ENCODE results near the gene ZNF668. TPM values are rescaled to one million over a fixed set of nuclear protein-coding genes. Genes with fewer than 3 reads are reported as not detected.

Gene ZNF668
- total RNA-seq, 3 donors from 2014 or later (not counting 1 experiment from before 2014, with no cell fraction given), result 11.0 to 27.4 (median 22.6) TPM

DNA sequence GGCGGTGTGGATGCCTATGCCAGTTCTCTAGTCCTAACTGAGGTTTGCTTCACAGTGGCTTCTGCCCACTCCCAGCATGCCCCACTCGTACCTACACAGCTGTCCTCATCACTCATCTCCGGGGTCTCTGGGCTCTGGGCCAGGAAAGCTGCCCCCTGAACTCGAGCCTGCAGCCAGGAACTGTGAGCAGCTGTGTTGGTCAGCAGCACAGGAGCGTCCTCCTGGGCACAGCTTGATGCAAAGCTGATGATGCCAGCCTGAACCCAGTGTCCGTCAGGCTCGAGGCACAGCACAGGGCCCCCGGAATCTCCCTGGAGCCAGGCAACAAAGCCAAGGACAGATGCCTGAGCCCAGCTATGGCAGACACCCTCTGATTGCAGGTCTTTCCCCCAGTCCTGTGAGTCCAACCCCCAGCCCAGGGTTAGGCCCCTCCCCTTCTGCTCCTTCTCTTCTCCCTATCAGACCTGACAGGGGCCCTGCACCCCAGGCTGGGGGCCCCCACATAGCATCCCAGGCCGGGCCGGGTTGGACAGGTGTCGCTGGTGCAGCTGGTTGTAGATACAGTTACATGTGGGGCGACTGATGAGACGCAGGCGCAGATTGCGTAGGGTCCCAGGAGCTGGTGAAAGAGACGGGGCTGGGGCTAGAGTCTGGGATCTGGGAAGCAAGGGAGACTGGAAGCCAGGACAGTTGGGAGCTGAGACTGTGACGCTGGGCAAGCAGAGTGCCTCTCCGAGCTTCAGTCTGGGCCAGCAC lies 12.0 kb upstream of the ZNF668 start:
- H3K9me3 ChIP-seq (ENCODE audit: control insufficient read depth, insufficient read depth, low read length), result no peaks in the 10 kb centered on the region
- peaks cover 52% of the 10 kb centered on the region for H3K36me3 ChIP-seq (ENCODE audit: control insufficient read depth, insufficient read depth, low read length)
- no peaks in the 10 kb centered on the region for H3K27me3 Mint-ChIP-seq (ENCODE audit: low read depth in 2 of 2)
- ATAC-seq, result no peak
- no peaks in the 10 kb centered on the region for H3K27me3 ChIP-seq (ENCODE audit: control insufficient read depth, insufficient read depth, low read length)
- H3K27ac ChIP-seq (ENCODE audit: low read length), result no peak overlapping the region
- H3K9me3 Mint-ChIP-seq, result no peaks in the 10 kb centered on the region
- H3K36me3 Mint-ChIP-seq, result no peaks in the 10 kb centered on the region
- peaks cover 11% of the 10 kb centered on the region for H3K4me1 ChIP-seq (ENCODE audit: control insufficient read depth, insufficient read depth, low read length)
- H3K4me3 Mint-ChIP-seq, result no peak overlapping the region
- no peak overlapping the region for H3K27ac Mint-ChIP-seq
- peaks cover 6 to 26% of the 10 kb centered on the region in 2 donors for H3K4me1 Mint-ChIP-seq
- intact Hi-C loops (cut with micrococcal nuclease), result no loop called here
- WGBS (ENCODE audit: insufficient coverage), result 95% methylated on average over 18 of the region's 18 CpGs
- no peak overlapping the region for H3K4me3 ChIP-seq (ENCODE audit: low read length)
- DNase-seq, result no peak
- TF ChIP-seq, protein P1, sequence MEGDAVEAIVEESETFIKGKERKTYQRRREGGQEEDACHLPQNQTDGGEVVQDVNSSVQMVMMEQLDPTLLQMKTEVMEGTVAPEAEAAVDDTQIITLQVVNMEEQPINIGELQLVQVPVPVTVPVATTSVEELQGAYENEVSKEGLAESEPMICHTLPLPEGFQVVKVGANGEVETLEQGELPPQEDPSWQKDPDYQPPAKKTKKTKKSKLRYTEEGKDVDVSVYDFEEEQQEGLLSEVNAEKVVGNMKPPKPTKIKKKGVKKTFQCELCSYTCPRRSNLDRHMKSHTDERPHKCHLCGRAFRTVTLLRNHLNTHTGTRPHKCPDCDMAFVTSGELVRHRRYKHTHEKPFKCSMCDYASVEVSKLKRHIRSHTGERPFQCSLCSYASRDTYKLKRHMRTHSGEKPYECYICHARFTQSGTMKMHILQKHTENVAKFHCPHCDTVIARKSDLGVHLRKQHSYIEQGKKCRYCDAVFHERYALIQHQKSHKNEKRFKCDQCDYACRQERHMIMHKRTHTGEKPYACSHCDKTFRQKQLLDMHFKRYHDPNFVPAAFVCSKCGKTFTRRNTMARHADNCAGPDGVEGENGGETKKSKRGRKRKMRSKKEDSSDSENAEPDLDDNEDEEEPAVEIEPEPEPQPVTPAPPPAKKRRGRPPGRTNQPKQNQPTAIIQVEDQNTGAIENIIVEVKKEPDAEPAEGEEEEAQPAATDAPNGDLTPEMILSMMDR (IDR thresholded peaks at IDR 0.05), result no peak

DNA sequence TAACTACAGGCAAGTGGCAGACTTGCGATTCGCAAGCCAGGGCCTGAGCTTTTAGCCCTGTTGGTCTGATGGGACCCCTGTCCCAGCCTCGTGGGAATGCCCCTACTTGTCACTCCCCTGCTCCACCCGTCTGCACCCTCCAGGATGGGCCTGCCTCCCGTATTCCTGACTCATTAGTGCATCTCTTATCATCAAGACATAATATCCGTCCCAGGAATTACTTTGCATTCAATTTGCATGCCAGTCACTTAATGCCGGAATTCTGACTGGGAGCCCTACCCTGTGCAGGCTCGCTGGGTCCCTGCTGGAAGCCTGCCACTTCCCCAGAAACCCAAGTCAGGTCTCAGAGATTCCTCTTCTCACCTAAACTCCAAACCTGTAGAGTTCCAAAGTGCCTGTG lies 11.4 kb upstream of the ZNF668 start:
- H3K4me1 ChIP-seq (ENCODE audit: control insufficient read depth, insufficient read depth, low read length), result peaks cover 17% of the 10 kb centered on the region
- no peak for ATAC-seq
- H3K36me3 ChIP-seq (ENCODE audit: control insufficient read depth, insufficient read depth, low read length), result peaks cover 52% of the 10 kb centered on the region
- H3K27me3 ChIP-seq (ENCODE audit: control insufficient read depth, insufficient read depth, low read length), result no peaks in the 10 kb centered on the region
- H3K27ac ChIP-seq (ENCODE audit: low read length), result no peak overlapping the region
- no peaks in the 10 kb centered on the region for H3K9me3 Mint-ChIP-seq
- no peak overlapping the region for H3K4me3 ChIP-seq (ENCODE audit: low read length)
- no peaks in the 10 kb centered on the region for H3K27me3 Mint-ChIP-seq (ENCODE audit: low read depth in 2 of 2)
- H3K27ac Mint-ChIP-seq, result no peak overlapping the region
- no peak overlapping the region for H3K4me3 Mint-ChIP-seq
- H3K36me3 Mint-ChIP-seq, result no peaks in the 10 kb centered on the region
- intact Hi-C loops (cut with micrococcal nuclease), result no loop called here
- 91% methylated on average over 8 of the region's 8 CpGs for WGBS (ENCODE audit: insufficient coverage)
- no peaks in the 10 kb centered on the region for H3K9me3 ChIP-seq (ENCODE audit: control insufficient read depth, insufficient read depth, low read length)
- H3K4me1 Mint-ChIP-seq, result peaks cover 6 to 31% of the 10 kb centered on the region in 2 donors
- TF ChIP-seq, protein P1 (IDR thresholded peaks at IDR 0.05), result no peak
- DNase-seq, result no peak

DNA sequence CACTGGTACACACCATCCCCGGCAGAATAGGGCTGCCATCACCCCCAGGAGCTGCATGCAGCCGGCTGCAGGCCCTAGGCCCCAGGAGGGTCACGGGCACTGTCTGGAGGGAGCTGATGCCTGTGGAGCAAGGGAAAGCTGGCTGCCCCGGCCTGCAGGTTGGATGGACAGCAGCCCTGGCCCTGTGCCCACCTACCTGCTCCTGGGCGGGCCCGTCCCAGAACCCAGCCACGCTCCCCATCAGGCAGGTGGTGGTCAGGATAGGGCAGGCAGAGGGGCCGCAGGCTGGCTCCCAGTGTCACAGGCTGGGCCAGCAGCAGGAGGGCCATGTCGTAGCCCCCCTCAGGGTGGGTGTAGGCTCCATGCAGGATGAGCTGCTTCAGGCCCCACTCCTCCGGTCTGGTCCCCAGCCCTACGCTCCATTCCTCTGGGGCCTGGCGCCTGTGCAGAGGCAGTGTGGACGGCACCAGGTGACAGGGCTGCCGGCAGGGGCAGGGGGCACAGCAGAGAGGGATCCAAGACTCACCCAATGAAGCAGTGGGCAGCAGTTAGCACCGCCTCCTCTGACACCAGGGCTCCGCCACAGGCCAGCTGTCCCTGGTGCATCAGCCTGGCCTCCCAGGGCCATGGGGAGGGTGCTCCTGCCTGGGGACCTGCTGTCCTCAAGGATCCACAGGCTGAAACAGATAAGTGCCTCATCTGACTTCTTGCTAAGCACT lies 10.7 kb upstream of the ZNF668 start:
- no peaks in the 10 kb centered on the region for H3K9me3 ChIP-seq (ENCODE audit: control insufficient read depth, insufficient read depth, low read length)
- H3K27me3 ChIP-seq (ENCODE audit: control insufficient read depth, insufficient read depth, low read length), result no peaks in the 10 kb centered on the region
- intact Hi-C loops (cut with micrococcal nuclease), result no loop called here
- Mint-ChIP-seq H3K4me3 (no peak overlapping the region), H3K27me3 (ENCODE audit: low read depth in 2 of 2) (no peaks in the 10 kb centered on the region), H3K4me1 (peaks cover 12 to 38% of the 10 kb centered on the region in 2 donors), H3K9me3 (no peaks in the 10 kb centered on the region), H3K27ac (no peak overlapping the region), H3K36me3 (no peaks in the 10 kb centered on the region)
- TF ChIP-seq, protein P1 (IDR thresholded peaks at IDR 0.05), result no peak
- no peak overlapping the region for H3K27ac ChIP-seq (ENCODE audit: low read length)
- H3K4me3 ChIP-seq (ENCODE audit: low read length), result no peak overlapping the region
- WGBS (ENCODE audit: insufficient coverage), result 96% methylated on average over 16 of the region's 16 CpGs
- ATAC-seq (no peak), DNase-seq (no peak)
- H3K4me1 ChIP-seq (ENCODE audit: control insufficient read depth, insufficient read depth, low read length), result peaks cover 24% of the 10 kb centered on the region
- H3K36me3 ChIP-seq (ENCODE audit: control insufficient read depth, insufficient read depth, low read length), result peaks cover 57% of the 10 kb centered on the region
